Uterus (tissue), 4 donors: ENCODE measurements around the gene SGPL1. TPM values are rescaled to one million over a fixed set of nuclear protein-coding genes. Genes with fewer than 3 reads are reported as not detected.

Source experiments
- DNase-seq, 2 donors: peaks; one replicate each; pipeline ENCODE4 v3.0.0-alpha.2; 2019 to 2020
- H3K27ac ChIP-seq, 2 donors: fragments of 200-600 bp; sonication (generic); 1 replicate in 1 of 2; 2 replicates in 1 of 2; pipeline ENCODE4 v1.5.1; 2016 to 2018
- H3K27me3 ChIP-seq, 2 donors: fragments of 200-600 bp; sonication (generic); one replicate each; pipeline ENCODE4 v1.5.1; 2018 to 2019; ENCODE audit warnings: control low read depth in 1 of 2
- H3K36me3 ChIP-seq, 2 donors: fragments of 200-600 bp; sonication (generic); one replicate each; pipeline ENCODE4 v1.5.1; 2019; ENCODE audit warnings: control low read depth in 1 of 2
- H3K4me1 ChIP-seq, 2 donors: fragments of 200-600 bp; sonication (generic); one replicate each; pipeline ENCODE4 v1.5.1; 2018 to 2019; ENCODE audit warnings: control low read depth in 1 of 2
- H3K4me3 ChIP-seq, 2 donors: fragments of 200-600 bp; sonication (generic); 1 replicate in 1 of 2; 2 replicates in 1 of 2; pipeline ENCODE4 v1.5.1; 2018 to 2019; ENCODE audit warnings: mild to moderate bottlenecking in 1 of 2
- H3K9me3 ChIP-seq, 2 donors: fragments of 200-600 bp; sonication (generic); one replicate each; pipeline ENCODE4 v1.5.1; 2019; ENCODE audit warnings: control low read depth in 1 of 2
- POLR2A ChIP-seq, 2 donors: fragments of 450-650 bp; IDR thresholded peaks; one replicate each; pipeline ENCODE4 v1.6.1; 2016; ENCODE audit warnings: antibody characterized with exemption in 2 of 2, mild to moderate bottlenecking in 1 of 2, moderate library complexity in 1 of 2
- intact Hi-C: fragments of 100-400 bp; cut with DNase I; formaldehyde crosslinking; loops from one replicate; pipeline ENCODE4 v1.15.1; 2023; ENCODE audit warnings: low total_unique reads
- total RNA-seq, 4 donors: library from RNA; depleted of rRNA in 3 of 4; stranded (reverse); fragments of >200 nt in 3 of 4; gene quantifications; one replicate each; pipeline versions ENCODE4 v1.1.0 to v1.2.4, GENCODE V29; 2014 to 2023
- TF ChIP-seq, protein P1 (sequence below), 4 experiments: fragments of 200-600 bp in 2 of 4; fragments of 450-650 bp in 2 of 4; sonication (generic) in 2 of 4; IDR thresholded peaks; one replicate each; pipeline ENCODE4 v1.5.1; 2016 to 2019; ENCODE audit warnings: antibody characterized with exemption in 4 of 4, mild to moderate bottlenecking in 2 of 4, moderate library complexity in 1 of 4
- donor health status: DM: yes; HTN: yes; CAD: no.

Gene SGPL1
- total RNA-seq, 4 donors from 2014 or later: 13.3 to 59.7 (median 27.3) TPM

DNA sequence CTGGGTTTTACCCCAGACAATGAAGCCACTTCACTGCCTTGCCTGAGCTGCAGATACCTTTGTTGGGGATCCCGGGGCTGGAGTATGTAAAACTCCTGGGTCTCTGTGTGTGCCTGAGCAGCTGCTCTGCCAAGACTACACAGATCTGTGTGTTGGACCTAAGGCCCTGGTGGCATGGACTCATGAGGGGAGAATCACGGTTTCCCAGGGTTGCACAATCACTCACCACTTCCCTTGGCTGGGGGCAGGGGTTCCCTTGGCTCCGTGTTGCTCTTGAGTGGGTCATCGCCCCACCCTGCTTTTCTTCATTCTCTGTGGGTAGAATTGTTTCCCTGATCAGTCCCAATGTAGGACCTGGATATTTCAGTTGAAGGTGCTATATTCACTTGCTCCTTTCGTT, 16.6 kb upstream of the SGPL1 start:
- H3K36me3 ChIP-seq: no peaks in the 10 kb centered on the region
- H3K27me3 ChIP-seq: no peaks in the 10 kb centered on the region
- no peak overlapping the region for H3K27ac ChIP-seq
- H3K9me3 ChIP-seq: no peaks in the 10 kb centered on the region
- DNase-seq: no peak
- intact Hi-C loops: no loop called here
- no peak overlapping the region for H3K4me3 ChIP-seq
- no peak for TF ChIP-seq POLR2A (IDR thresholded peaks at IDR 0.05)
- TF ChIP-seq, protein P1, sequence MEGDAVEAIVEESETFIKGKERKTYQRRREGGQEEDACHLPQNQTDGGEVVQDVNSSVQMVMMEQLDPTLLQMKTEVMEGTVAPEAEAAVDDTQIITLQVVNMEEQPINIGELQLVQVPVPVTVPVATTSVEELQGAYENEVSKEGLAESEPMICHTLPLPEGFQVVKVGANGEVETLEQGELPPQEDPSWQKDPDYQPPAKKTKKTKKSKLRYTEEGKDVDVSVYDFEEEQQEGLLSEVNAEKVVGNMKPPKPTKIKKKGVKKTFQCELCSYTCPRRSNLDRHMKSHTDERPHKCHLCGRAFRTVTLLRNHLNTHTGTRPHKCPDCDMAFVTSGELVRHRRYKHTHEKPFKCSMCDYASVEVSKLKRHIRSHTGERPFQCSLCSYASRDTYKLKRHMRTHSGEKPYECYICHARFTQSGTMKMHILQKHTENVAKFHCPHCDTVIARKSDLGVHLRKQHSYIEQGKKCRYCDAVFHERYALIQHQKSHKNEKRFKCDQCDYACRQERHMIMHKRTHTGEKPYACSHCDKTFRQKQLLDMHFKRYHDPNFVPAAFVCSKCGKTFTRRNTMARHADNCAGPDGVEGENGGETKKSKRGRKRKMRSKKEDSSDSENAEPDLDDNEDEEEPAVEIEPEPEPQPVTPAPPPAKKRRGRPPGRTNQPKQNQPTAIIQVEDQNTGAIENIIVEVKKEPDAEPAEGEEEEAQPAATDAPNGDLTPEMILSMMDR (IDR thresholded peaks at IDR 0.05): no peak
- no peaks in the 10 kb centered on the region for H3K4me1 ChIP-seq

DNA sequence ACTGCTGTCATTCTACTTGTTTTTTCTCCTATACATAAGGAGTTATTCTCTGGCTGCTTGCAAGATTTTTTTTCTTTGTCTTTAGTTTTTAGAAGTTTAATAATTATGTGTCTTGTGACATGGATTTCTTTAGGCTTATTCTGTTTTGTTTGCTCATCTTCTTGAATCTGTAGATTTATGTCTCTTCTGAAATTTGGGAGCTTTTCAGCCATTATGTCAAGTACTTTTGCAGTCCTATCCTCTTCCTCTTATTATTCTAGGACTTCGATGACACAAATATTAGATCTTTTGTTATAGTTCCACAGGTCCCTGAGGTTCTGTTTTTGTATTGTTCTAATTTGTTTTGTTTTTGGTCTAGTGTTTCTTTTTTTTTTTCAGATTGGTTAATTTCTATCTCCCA, 13.9 kb upstream of the SGPL1 start:
- intact Hi-C loops: no loop called here
- H3K9me3 ChIP-seq: no peaks in the 10 kb centered on the region
- DNase-seq: no peak
- TF ChIP-seq, protein P1 (IDR thresholded peaks at IDR 0.05): no peak
- no peak for TF ChIP-seq POLR2A (IDR thresholded peaks at IDR 0.05)
- H3K4me3 ChIP-seq: no peak overlapping the region
- no peaks in the 10 kb centered on the region for H3K36me3 ChIP-seq
- no peaks in the 10 kb centered on the region for H3K27me3 ChIP-seq
- no peak overlapping the region for H3K27ac ChIP-seq
- no peaks in the 10 kb centered on the region for H3K4me1 ChIP-seq

DNA sequence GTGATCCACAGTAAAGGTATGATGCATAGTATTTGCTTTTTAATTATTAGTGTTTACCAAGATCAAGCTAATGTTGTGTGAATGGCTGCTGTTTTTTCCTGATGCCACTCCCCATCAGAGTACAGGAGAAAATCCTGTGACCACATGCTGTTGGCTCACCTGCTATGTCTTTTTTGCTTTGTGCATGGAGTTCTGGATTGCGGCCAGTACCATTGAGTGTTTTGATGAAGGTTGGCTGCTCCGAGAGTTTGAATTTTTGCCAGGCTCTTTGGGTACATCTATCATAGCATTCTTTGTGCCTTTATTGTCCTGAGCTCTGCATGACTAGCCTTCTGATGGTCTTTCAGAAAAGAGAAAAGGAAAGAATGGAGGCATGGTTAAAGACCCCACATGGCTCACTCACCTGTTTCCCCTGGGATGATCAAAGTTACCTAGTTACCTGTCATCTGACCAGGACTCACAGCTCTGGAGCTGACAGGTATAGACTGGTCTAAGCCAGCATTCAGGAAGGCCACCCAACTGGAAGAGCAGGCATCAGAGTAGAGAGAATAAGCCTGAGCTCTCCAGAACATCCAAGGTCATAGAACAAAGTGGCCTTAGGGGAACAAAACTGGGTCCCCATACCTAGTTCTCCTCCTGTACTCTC, 11.8 kb upstream of the SGPL1 start:
- no peak for DNase-seq
- Histone ChIP-seq H3K4me3 (no peak overlapping the region), H3K4me1 (no peaks in the 10 kb centered on the region), H3K27me3 (no peaks in the 10 kb centered on the region), H3K27ac (no peak overlapping the region), H3K36me3 (no peaks in the 10 kb centered on the region), H3K9me3 (no peaks in the 10 kb centered on the region)
- TF ChIP-seq, protein P1 (IDR thresholded peaks at IDR 0.05): no peak
- TF ChIP-seq POLR2A (IDR thresholded peaks at IDR 0.05): no peak
- intact Hi-C loops: no loop called here

DNA sequence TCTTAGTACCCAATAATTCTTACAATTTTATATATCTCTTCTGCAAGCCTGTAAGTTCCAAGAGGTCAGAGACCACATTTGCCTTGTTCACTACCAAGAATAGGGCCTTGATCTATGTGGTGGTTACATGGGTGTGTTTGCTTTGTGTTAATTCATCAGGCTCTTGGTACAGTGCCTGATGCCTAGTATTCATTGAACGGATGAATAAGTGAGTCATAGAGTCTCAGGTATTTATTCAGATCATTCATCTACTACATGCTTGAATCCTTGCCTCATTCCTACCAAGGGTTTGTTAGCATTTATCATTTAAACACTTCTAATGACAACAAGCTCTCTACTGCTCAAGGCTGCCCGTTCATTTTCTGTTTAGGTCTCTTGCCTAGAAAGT, 11.3 kb upstream of the SGPL1 start:
- H3K4me1 ChIP-seq: no peaks in the 10 kb centered on the region
- H3K9me3 ChIP-seq: no peaks in the 10 kb centered on the region
- TF ChIP-seq POLR2A (IDR thresholded peaks at IDR 0.05): no peak
- TF ChIP-seq, protein P1 (IDR thresholded peaks at IDR 0.05): no peak
- H3K4me3 ChIP-seq: no peak overlapping the region
- H3K27ac ChIP-seq: no peak overlapping the region
- no peaks in the 10 kb centered on the region for H3K36me3 ChIP-seq
- H3K27me3 ChIP-seq: no peaks in the 10 kb centered on the region
- DNase-seq: no peak
- intact Hi-C loops: no loop called here

DNA sequence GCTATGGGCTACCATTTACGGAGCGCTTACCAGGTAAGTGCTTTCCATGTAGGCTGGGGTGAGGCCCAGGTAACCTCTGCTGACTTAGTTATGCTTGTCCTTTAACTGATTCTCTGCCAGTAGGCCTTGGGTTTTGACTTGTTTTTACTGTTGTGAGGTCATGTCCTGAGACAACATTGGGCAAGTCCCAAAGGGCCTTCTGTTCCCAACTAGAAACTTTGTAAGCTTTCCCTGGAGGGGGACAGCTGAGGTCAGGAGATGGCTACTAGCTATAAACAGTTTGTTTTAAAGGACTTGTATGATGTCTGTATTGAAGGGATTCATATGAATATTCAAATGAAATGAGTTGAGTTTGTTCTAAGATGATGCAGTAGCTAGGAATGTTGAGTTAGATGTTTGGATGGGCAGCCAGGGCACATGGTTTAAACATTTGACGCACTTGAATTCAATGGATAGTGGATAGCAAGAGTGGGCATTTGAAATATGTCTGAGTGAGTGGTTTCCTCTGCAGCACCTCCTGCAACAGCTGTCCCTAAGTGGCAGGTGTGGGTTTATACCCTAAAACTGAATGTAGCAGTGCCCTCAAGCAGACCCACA, 10.0 kb upstream of the SGPL1 start:
- Histone ChIP-seq H3K36me3 (no peaks in the 10 kb centered on the region), H3K27me3 (no peaks in the 10 kb centered on the region), H3K9me3 (no peaks in the 10 kb centered on the region), H3K4me3 (no peak overlapping the region), H3K4me1 (no peaks in the 10 kb centered on the region), H3K27ac (no peak overlapping the region)
- intact Hi-C loops: no loop called here
- TF ChIP-seq, protein P1 (IDR thresholded peaks at IDR 0.05): no peak
- DNase-seq: no peak
